HG02623 (cell line): Measurements from ENCODE around the gene CFAP54.

ENCODE experiments used
- ATAC-seq: cut with Tn5 transposase; IDR thresholded peaks from one replicate; pipeline ENCODE4 v1.9.1; 2021; ENCODE audit warnings: moderate library complexity; ENCODE audit not compliant: unreplicated experiment

CFAP54 gene

DNA sequence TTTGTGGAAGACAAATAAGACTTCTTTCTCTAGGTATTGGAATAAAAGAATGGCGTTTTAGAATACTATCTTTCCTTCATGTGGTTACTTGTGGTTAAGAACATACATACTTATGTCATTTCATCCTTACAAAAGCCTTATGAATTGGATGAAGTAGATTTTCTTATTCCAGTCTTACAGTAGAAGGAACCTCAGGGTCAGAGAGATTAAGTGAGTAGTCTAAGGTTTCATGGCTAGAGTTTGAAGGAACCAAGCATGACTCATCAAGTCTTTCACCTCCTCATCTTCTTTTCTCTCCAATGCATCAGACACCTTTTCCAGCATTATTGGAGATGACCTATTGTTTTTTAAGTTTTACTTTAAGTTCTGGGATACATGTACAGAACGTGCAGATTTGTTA lies 324.8 kb downstream of the CFAP54 start:
- ATAC-seq, result no peak

DNA sequence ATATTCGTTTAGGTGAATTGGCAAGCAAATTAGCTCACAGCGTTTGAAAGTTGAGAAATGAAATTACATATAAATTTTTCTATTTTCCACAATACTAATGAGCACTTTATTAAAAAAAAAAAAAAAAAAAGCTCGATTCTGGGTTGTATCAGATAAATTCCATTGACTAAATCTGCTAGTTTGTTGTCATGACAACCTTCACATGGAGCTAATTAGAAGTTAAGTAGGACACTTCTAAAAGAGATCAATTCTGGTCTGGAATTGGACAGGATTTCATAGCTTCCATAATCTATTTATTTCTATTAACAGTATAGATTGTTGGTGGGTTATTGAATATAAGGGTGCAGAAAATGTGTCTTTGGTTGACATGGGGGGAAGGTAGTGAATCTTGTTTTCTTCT lies 332.2 kb downstream of the CFAP54 start:
- ATAC-seq, result no peak

- no peak for ATAC-seq
These were observed 333.3 kb downstream of the CFAP54 start for GRCh38 chr12:96822641-96823040.

DNA sequence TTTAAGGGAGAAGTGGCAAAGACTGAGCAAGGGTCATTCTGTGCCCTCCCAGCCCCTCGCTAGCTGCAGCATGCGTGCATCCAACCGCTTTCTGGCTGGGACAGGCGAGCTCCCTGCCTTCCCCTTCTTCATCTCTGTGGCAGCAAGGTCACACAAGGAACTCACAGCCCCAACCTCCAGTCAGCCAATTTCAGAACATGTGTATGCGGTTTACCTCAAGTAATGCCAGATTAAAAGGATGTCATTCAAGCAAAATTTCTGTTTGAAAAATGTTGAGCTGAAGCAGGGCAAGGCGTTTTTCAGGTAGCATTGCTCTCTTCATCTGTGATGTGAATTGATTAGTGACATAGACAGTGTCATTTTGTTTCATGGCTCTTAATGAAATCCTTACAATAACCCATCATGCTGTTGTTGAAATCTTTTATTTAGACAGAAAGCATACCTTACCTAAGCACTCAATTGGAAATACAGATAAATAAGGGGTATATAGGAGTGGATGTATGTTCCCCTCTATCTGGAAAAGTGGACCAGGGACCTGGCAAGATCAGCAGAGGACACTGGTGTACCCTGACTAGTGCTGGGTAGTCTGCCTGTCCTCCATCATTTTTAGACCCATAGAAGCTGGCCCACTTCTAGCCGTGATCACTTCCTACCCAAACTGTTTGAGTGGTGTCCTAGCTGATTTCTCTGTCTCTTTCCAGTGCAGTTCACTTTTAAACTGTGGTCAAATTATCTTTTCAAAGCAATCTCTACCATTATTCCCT lies 334.9 kb downstream of the CFAP54 start:
- no peak for ATAC-seq

DNA sequence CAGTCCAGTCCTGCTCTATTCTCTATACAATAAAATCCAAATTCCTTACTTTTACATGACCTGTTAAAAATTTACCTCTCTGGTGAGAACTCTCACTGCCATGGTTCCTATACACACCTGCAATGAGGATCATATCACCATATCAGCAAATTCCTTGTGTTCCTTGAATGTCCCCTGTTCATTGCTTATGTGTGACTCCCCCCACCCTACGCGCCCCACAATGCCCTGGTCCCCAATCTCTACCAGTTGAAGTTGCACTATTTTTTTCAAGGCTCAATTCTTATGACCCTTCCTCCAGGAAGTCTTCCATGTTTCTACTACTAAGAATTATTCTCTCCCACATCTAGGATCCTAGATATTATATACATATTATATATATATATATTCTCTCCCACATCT lies 335.5 kb downstream of the CFAP54 start:
- no peak for ATAC-seq

DNA sequence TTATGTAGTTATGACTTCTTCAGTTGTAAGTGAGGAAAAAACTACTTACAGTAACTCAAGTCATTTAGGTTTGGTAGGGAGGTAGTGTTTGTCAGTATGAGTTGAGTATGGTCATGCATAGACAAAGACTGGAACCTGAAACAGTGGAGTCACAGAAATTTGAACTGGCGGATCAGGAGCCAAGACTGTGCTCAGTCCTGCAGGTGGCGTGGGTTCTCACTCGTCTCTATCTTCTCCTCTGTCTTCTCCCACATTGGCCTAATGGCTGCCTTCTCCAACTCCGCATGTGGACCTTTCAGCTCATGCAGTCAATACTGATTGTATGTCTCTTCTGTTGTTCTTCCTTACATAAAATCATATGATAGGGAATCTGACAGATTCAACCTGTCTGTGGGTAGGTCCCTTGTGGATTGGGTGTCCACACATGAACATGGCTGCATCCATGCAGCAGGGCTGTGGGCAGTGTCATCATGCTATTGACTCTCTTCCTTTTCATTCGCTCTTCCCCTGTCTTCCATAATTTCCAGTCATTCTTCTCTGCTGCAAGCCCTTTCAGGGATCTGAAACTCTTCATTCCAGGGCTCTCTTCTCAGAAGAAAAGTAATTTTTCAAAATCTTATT lies 338.9 kb downstream of the CFAP54 start:
- ATAC-seq, result no peak

GRCh38 chr12:96829354-96829753 lies 340.0 kb downstream of the CFAP54 start:
- ATAC-seq, result no peak

DNA sequence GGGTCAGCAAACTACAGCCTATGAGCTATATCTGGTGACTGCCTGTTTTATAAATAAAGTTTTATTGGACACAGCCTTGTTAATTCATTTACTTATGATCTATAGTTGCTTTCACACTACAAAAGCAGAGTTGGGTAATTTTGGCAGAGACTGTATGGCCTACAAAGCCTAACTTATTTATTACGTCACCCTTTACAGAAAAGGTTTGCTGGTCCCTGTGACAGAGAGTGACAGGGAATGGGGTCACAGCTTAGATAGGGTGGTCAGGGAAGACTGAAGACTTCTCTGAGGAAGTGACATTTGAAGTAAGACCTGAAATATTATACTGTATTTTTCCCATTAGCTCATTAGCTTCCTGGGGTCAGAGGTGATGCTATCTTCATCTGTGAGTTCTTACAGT lies 342.0 kb downstream of the CFAP54 start:
- ATAC-seq, result no peak

GRCh38 chr12:96846293-96846692 lies 356.9 kb downstream of the CFAP54 start:
- ATAC-seq, result no peak

- no peak for ATAC-seq
These were observed 361.3 kb downstream of the CFAP54 start for GRCh38 chr12:96850676-96851075.

DNA sequence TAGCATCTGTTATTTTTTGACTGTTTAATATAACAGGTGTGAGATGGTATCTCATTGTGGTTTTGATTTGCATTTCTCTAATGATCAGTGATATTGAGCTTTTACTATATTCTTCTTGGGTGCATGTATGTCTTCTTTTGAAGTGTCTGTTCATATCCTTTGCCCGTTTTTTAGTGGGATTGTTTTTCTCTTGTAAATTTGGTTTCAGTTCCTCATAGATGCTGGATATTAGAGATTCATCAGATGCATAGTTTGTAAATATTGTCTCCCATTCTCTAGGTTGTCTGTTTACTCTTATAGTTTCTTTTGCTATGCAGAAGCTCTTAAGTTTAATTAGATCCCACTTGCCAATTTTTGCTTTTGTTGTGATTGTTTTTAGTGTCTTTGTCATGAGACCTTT lies 368.8 kb downstream of the CFAP54 start:
- ATAC-seq, result no peak

DNA sequence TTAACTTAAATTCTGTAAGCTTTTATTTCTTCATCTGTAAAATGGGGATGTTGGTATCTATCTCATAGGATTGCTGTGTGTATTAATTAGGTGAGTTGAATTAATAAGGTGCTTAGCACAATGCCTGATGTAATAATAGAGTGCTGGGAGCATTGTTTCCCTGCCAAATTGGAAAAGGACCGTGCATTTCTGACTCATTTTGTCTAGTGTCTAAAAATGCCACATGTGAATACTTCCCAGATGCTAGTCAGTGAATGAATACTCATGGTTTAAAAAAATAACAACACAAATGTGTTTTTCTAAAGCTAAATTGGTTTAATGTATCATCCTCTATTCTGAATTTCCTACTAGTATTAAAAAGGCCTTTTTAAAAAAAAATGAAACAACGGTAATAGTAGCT lies 372.3 kb downstream of the CFAP54 start:
- no peak for ATAC-seq

DNA sequence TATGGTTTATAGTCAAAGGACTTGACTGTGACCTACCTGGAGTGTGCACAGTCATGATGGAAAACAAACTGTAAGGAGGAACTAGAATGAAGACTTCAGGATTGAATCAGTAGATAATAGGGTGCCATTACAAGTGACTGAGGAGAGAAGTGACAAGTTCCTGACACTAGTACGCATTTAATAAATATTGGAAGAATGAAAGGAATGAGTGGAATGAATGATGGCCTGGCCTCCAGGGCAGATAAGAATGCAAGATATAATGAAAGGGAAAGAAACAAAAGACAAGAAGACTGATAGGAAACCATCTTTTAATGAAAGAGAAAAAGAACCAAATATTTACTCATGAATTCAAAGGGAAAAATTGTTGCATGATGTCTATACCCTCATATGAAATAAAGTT lies 372.9 kb downstream of the CFAP54 start:
- no peak for ATAC-seq

GRCh38 chr12:96864335-96864734 lies 375.0 kb downstream of the CFAP54 start:
- ATAC-seq, result no peak

GRCh38 chr12:96866801-96867590 lies 377.6 kb downstream of the CFAP54 start:
- no peak for ATAC-seq

GRCh38 chr12:96870946-96871345 lies 381.6 kb downstream of the CFAP54 start:
- no peak for ATAC-seq

DNA sequence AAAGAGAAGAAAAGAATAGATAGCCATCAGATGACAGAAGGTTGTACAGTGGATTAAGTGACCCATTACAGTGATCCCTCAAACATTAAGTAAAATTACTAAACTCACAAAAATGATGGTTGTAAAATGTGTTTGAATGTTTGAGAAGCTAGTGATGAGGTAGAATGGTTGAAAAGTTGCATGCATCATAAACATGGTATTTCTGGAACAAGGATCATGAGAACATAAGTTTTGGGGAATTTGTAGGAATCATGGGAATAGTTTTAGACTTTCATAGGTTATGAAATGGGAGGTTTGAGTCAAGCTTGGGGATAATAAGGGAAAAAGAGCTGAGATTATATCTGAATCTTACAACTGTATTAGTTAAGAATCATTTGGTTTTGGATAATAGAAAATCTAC lies 383.6 kb downstream of the CFAP54 start:
- no peak for ATAC-seq

DNA sequence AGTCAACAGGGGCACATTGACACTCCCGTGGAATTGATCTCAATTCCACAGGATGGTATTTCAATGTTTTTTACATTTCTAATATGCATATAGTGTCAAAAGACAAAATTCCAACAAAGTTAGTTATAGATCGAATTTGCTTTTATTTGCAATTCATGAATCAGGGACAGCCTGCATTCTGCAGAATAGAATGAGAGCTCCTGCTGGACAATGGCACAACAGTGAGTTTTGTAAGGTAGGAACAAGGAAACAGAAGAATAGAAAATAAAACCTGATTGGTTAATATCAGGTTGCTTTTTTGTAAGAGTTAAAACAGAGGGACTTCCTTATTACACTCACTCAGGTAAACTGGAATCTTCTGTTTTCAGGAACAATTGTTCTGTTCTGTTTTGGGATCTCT lies 384.8 kb downstream of the CFAP54 start:
- ATAC-seq, result no peak

GRCh38 chr12:96876966-96877365 lies 387.6 kb downstream of the CFAP54 start:
- no peak for ATAC-seq

DNA sequence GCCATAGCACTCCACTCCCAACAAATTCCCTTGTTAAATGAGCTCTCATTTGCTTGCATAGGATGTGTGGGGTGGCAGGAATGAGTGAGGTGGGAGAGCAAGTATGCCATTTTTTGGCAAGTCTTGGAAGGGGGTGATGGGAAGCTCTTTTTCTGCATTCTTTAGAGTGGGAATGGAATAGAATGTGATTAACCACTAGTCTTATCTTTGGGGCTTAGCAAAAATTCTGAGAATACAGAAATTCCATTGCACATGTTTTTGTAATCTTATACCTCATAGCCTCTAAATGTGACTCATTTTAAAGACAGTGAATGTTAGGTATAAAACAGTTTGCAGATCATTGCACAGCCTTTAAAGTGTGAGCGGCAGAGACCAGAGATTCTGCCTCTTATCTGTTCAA lies 389.3 kb downstream of the CFAP54 start:
- ATAC-seq, result no peak

GRCh38 chr12:96879301-96879700 lies 389.9 kb downstream of the CFAP54 start:
- no peak for ATAC-seq

GRCh38 chr12:96880220-96880619 lies 390.8 kb downstream of the CFAP54 start:
- ATAC-seq, result no peak
